Measurements from ENCODE around the gene CRABP2.

The CRABP2 gene

GRCh38 chr1:156705321-156705917 lies at the start of gene CRABP2:
CRABP2 (minus strand) TSS chr1:156705583; CDS start chr1:156705446, 137 bp downstream.
- DNase-seq, result peak; percentile 41

GRCh38 chr1:156754219-156754618 lies 48.8 kb upstream of the CRABP2 start:
- DNase-seq, result no peak

GRCh38 chr1:156752843-156753482 lies 47.6 kb upstream of the CRABP2 start:
- DNase-seq, result no peak

DNA sequence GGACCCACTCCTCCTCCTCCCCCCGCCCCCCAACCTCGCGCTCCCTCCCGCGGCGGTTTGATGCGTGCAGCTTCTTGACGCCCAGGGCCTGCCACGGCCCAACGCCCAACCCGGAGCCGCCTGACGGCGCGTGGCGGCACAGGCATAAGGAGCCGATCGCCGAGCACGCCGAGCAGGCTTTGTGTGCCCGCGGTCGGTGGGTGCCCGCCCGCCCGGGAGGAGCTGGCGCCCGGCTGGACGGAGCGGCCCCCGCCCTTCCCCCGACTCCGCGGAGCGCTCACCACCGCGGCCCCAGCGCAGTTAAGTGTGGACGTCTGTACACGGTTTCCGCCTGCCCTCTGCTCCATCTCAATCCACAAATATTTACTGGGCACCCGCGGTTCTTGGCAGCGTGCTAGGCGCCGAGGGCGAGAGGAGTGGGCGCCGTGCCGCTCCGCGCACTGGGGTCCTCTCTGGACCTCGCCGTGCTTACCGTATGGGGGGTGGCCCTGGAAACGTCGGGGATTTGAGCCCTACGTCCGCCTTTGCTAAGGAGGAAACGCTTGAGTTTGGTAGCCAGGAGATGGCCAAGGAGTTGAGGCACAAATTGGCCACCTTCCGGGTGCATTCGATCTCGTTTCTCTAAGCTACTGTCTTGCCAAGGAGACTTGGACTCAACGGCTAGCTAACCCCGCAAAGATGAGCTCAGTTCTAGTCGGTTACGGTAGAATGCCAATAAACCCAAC lies 46.5 kb upstream of the CRABP2 start:
- DNase-seq, result peak; percentile 72

- DNase-seq, result no peak
Measured at GRCh38 chr1:156751451-156751756, 46.0 kb upstream of the CRABP2 start, which contains the start of gene HDGF. HDGF (minus strand) TSS chr1:156751675; CDS start chr1:156751429, 246 bp downstream.

DNA sequence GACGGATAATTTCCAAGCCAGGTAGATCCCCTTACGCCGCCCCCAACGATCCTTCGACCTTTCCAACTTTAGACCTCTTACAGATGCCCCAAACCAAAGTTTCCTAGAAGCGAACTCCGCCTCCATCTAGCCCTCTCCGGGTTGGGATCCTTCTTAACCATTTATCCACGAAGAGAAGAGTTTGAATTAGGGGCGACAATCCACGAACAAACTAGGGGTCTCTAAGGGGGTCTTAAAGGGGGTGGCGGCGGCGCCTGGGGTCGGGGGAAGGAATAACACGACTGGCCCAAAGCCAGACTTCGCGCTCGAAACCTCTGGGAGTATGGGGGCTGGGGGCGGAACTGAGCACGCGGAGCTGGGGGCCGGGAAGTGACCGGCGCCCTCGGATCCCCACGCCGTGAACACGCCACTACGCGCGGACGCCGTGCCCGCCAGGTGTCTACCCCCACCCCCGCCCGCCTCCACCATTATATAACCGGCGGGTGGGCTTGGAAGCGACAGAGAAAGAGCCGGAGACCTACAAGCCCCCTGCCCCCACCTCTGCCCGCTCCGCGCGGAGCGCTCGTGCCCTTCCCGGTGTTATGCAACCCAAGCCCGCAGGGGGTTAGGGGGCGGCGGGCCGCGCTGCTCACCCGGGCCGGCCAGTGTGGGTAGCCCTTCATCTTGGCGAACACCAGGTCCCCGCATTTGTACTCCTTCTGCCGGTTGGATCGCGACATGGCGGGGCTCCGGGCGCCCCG lies 45.5 kb upstream of the CRABP2 start:
- no peak for DNase-seq

GRCh38 chr1:156750191-156750672 lies 44.8 kb upstream of the CRABP2 start:
- DNase-seq, result peak; percentile 24

DNA sequence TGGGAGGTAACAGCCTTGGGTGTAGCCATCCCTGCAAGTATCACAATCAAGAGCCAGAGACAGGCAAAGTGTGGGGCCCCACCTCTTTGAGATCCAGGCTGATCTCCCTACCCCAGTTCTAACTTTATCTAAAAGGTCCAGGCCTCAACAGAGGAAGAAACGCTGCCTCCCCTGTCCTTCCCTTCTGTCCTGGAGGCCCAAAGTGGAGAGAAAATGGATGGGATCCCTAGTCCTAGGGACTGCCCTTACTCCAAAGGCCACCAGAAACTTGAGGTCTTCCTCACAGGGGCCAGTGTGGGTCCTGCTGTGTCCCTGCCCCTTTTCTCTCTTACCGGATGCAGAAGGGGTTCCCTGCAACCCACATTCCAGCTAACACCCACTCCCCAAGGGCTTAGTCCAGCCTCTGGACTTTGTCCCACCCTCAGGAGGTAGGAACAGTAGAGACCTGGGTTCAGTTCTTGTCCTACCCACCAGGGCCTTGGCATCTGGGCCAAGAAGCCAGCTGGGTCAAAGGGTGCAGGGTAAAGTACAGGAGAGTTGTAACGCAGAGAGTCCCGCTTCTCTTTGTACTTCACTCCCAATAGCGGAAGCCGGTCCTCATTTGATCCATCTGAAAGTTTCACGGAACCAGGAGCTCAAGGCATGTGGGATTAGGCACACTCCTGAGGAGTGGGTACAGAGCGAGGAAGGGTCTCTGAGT lies 44.2 kb upstream of the CRABP2 start:
- DNase-seq, result no peak

DNA sequence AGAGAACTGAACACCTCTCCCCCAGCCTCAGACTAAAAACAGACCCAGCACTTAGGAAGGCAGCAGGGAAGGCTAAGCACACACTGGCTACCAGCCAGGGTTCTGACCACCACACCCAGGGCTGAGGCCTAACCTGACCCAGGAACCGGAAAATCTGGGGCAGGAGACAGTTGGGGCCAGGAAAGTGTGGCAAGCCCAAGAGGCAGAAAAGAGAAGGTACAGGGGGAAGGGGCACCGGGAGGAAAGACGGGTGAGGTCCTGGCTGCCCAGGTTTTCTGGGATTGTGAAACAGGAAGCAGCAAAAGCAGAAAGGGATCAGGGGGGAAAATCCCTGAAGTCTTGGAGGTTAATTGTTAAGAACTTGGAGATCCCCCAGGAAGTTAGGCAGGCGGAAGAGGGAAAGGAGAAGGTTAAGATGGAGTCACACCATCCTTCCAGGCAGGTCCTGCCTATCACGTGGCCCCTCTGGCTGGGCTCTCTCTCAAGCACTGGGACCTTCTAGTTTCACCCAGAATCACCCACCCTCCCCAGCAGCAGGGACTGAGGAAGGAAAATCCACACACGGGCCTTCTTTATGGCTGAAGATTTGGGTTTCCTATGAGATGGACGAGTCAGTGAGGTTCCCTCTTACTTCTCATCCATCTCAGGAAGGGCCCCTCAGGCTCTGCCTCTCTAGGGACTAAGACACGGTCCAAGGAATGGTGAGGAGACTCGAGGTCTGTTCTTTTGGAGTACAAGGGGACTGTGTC lies 43.5 kb upstream of the CRABP2 start:
- DNase-seq, result peak; percentile 48

GRCh38 chr1:156747742-156748669 lies 42.6 kb upstream of the CRABP2 start:
- DNase-seq, result no peak

GRCh38 chr1:156746728-156747631 lies 41.6 kb upstream of the CRABP2 start:
- DNase-seq, result peak; percentile 75

GRCh38 chr1:156746406-156746727 lies 41.0 kb upstream of the CRABP2 start:
- no peak for DNase-seq

DNA sequence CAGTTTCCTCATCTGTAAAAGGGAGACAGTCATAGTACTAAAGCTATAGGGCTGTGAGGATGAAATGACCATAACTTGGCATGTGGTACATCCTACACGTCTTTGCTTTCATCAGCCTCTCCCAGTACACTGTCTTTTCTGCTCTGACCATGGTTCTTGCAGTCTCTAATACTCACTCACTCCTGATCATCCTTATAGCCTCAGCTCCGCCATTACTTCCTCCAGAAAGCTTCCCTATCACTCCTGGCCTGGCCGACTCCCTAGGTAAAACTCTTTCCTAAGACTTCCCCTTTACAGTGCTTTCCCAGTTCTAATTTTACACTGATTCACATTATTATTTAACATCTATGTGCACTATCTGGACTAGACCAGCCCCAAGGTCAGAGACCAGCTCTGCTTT lies 40.5 kb upstream of the CRABP2 start:
- no peak for DNase-seq

DNA sequence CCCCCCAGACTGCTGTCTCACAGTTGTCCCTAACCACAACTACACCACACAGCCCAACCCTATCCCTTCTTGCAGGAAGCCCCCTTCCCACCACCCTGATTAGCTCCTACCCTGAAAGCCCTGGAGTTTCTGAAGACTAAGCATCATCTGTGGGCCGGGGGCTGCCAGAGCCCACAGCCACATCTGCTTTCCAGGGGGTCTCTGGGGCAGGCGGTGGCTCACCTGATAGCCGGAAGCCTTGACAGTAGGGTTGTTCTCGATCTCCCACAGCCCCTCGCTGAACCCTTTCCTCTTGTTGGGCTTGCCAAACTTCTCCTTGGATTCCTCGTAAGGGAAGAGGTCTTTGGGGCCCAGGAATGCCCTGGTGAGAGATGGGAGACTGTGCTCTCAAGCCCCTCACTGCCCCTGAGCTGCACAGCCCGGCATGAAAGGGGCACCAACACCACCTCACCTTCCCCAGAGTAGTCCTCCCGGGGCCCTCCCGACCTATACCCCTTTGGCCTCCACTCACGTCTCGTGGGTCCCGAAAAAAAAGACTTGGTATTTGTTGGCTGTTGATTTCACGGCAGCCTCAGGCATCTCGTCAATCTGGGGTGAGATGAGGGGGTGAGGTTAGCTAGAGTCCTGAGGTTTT lies 39.5 kb upstream of the CRABP2 start:
- no peak for DNase-seq

- DNase-seq, result no peak
Measured at GRCh38 chr1:156744344-156744743, 39.0 kb upstream of the CRABP2 start.

DNA sequence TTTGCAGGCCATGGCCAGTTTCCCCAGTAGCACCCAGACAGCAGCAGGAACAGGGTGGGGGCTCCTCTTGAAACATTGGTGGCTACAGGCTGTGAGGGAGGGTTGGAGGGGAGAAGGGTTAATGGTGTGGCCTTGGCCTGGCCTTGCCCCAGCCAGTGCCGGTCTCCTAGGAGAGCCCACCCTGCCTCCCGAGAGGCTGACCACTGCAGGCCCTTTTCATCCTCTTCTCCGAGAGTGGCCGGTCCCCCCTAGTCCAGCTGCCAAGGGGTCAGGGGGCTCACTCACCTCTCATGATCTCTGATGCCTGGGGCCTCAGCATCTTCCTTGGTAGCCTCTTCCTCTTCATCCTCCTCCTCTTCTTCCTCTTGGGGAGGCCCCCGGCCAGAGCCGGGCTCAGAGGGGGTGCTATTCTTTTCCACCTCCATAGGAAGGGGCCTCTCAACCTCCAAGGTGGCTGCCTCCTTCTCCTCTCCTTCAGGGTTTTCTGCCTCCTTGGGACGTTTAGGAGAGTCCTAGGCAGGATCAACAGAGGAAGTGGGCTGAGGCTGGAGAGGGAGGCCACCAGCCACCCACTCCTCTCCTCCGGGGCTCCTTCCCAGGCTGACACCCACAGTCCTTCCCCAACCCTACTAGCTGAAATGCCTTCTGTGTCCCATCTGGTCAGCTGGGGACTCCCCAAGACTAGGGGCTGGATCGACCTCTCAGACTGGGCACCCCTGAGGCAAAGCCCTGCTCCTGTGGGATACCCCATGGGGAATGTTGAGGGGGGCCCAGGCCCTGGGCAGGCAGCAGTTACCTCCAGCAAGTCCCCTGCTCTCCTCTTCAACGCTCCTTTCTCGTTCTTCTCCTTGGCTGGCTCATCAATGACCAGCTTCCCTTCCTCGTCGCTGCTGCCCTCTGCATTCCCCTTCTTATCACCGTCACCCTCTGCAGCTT lies 38.3 kb upstream of the CRABP2 start:
- no peak for DNase-seq

DNA sequence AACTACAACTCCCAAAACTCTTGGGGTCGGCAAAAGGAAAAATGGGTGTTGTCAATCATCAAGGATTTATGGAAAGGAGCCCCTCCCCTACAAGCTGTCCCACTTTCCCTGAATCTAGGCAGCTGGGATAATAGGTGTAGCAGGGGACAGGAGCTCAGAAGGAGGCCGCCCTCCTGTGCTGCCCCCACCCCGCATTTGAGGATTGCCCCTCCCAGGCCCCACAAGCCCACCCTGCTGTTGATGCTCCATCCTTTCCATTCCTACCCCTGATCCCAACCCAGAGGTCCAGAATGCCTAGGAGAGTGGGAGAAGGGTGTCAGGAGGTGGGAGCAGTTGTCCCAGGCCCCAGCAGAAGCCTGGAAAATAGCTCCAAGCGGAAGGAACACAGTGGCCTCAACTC lies 37.4 kb upstream of the CRABP2 start:
- DNase-seq, result no peak

GRCh38 chr1:156742017-156742416 lies 36.6 kb upstream of the CRABP2 start:
- no peak for DNase-seq
